ENCODE results near the gene HS3ST4.
"Not testable (repeated sequence)": the region's sequence is repeated elsewhere in the genome, so short reads cannot be mapped to it uniquely, and the experiment has no call there.

The HS3ST4 gene

DNA sequence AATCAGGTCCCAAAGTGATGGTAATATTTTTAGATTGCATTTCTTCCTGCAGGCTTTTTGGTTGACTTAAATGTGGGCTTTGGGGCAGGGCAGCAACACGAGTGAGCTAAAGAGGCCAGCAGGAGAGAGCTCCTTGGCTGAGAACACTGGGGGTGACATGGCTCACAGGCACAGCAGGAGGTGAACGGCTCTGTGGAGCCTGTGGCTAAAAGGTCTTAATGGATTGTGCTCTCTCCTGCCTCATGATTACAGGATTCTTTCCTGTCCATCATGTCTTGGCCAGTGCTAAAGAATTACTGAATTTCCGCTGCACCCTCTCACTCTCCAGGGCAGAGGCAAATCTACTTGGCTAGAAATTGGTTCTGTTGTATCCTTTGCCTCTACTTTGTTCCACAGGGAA, 366.6 kb downstream of the HS3ST4 start:
- POLR2A ChIA-PET: no interaction called here
- CTCF ChIA-PET: no interaction called here
- DNase-seq (ENCODE audit: extremely low spot score): no peak
- TF ChIP-seq, protein P1, sequence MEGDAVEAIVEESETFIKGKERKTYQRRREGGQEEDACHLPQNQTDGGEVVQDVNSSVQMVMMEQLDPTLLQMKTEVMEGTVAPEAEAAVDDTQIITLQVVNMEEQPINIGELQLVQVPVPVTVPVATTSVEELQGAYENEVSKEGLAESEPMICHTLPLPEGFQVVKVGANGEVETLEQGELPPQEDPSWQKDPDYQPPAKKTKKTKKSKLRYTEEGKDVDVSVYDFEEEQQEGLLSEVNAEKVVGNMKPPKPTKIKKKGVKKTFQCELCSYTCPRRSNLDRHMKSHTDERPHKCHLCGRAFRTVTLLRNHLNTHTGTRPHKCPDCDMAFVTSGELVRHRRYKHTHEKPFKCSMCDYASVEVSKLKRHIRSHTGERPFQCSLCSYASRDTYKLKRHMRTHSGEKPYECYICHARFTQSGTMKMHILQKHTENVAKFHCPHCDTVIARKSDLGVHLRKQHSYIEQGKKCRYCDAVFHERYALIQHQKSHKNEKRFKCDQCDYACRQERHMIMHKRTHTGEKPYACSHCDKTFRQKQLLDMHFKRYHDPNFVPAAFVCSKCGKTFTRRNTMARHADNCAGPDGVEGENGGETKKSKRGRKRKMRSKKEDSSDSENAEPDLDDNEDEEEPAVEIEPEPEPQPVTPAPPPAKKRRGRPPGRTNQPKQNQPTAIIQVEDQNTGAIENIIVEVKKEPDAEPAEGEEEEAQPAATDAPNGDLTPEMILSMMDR (IDR thresholded peaks at IDR 0.05; ENCODE audit: control extremely low read depth, extremely low read depth, low read depth, missing control alignments): no peak

- DNase-seq (ENCODE audit: extremely low spot score): no peak
- TF ChIP-seq, protein P1 (IDR thresholded peaks at IDR 0.05; ENCODE audit: control extremely low read depth, extremely low read depth, low read depth, missing control alignments): no peak
- POLR2A ChIA-PET: no interaction called here
- CTCF ChIA-PET: no interaction called here
Measured at GRCh38 chr16:26070302-26071100, 378.7 kb downstream of the HS3ST4 start.

DNA sequence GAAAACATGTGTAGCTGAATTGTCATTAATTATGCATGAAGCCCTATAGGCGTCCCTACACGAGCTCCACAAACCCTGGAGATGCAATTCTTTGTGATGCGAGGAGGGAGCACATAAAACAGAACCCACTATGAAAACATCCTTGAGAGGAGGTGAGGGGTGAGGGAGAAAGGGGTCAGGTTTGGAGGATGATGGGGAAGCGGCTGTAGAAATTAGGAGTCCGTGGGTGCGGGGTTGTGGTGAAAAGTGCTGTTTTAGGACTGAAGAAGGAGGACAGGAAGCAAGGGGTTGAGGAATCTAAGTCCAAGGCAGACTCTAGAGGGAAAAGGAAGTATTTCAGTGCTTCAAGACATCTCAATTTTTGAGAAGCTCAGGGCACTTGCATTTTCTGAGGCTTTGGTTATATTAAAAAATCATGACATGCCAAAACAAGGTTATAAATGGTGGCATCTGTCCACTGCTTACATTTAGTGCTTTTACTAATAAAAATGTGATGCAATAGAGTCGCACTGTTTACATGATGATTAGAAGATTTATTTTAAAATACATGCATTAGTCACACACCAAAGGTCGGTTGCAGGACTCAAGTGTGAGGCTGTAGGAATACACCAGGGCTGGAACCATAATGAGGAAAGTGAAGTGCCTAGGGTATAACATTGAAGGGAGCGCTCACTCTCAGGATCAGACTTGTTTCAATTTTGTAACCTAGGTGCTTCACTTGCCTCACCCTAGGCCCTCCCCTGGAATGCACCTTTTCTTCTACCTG, 379.5 kb downstream of the HS3ST4 start:
- no peak for DNase-seq (ENCODE audit: extremely low spot score)
- POLR2A ChIA-PET: no interaction called here
- CTCF ChIA-PET: no interaction called here
- TF ChIP-seq, protein P1 (IDR thresholded peaks at IDR 0.05; ENCODE audit: control extremely low read depth, extremely low read depth, low read depth, missing control alignments): no peak

- no peak for DNase-seq (ENCODE audit: extremely low spot score)
- ChIA-PET POLR2A (no interaction called here), CTCF (interaction anchor here (1.6 kb wide), 1 partner anchor 13 kb away, joined by 3 read pairs; no protein-coding TSS in a partner anchor)
- TF ChIP-seq, protein P1 (IDR thresholded peaks at IDR 0.05; ENCODE audit: control extremely low read depth, extremely low read depth, low read depth, missing control alignments): no peak
Measured at GRCh38 chr16:26078716-26079355, 387.1 kb downstream of the HS3ST4 start.

GRCh38 chr16:26087091-26087490, 395.3 kb downstream of the HS3ST4 start:
- no peak for DNase-seq (ENCODE audit: extremely low spot score)
- TF ChIP-seq, protein P1 (IDR thresholded peaks at IDR 0.05; ENCODE audit: control extremely low read depth, extremely low read depth, low read depth, missing control alignments): no peak
- CTCF ChIA-PET: interaction anchor here (1.0 to 1.1 kb wide), 2 partner anchors 13 kb away, joined by 3 read pairs; no protein-coding TSS in a partner anchor
- POLR2A ChIA-PET: no interaction called here

DNA sequence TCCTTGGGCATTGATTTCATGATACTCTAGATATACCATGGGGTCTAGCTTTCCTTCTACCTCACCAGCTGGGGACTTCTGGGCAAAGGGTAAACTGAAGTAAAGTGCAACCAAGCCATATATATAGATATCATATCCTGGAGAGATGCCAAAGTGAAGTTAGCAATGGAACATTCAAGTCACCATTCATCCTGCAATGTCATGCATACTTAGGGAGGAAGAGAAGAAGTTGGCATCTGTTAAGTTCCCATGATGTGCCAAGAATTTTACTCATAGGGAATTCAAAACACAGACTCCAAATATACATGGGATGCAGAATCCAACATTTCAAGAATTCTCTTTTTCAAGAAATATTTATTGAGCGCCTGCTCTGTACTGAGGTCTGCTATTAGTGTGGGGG, 399.8 kb downstream of the HS3ST4 start:
- ChIA-PET CTCF (interaction anchor here (1.3 kb wide), 1 partner anchor 9 kb away, joined by 3 read pairs; no protein-coding TSS in a partner anchor), POLR2A (no interaction called here)
- TF ChIP-seq, protein P1 (IDR thresholded peaks at IDR 0.05; ENCODE audit: control extremely low read depth, extremely low read depth, low read depth, missing control alignments): no peak
- no peak for DNase-seq (ENCODE audit: extremely low spot score)

DNA sequence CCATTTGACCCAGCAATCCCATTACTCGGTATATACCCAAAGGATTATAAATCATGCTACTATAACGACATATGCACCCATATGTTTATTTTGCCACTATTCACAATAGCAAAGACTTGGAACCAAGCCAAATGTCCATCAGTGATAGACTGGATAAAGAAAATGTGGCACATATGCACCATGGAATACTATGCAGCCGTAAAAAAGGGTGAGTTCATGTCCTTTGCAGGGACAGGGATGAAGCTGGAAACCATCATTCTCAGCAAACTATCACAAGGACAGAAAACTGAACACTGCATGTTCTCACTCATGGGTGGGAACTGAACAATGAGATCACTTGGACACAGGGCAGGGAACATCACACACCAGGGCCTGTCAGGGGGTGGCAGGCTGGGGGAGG, 406.4 kb downstream of the HS3ST4 start:
- POLR2A ChIA-PET; CTCF ChIA-PET; DNase-seq (ENCODE audit: extremely low spot score): not testable (repeated sequence)

Data from GM10248 (cell line).